H1 (cell line): Measurements from ENCODE around the gene CASD1.

ENCODE experiments used
- ATF2 ChIP-seq: IDR thresholded peaks from 2 replicates; pipeline ENCODE4 v1.6.1; 2012; ENCODE audit warnings: low read length, inconsistent platforms
- BACH1 ChIP-seq: IDR thresholded peaks from 2 replicates; pipeline ENCODE4 v1.6.1; 2012; ENCODE audit warnings: low read length, improper control_type of control experiment
- CTCF ChIP-seq, 3 experiments: IDR thresholded peaks; 1 replicate in 2 of 3; 2 replicates in 1 of 3; pipeline versions ENCODE4 v1.5.1 to v1.6.1; 2011; ENCODE audit warnings: low read length in 3 of 3, mild to moderate bottlenecking in 3 of 3, inconsistent platforms in 2 of 3, low read depth in 1 of 3, moderate library complexity in 1 of 3; ENCODE audit not compliant: insufficient read depth in 1 of 3; ENCODE audit errors: control extremely low read depth in 1 of 3
- EP300 ChIP-seq, 2 experiments: IDR thresholded peaks; 1 replicate in 1 of 2; 2 replicates in 1 of 2; pipeline ENCODE4 v1.6.1; 2011 to 2012; ENCODE audit warnings: low read depth in 2 of 2, low read length in 2 of 2, mild to moderate bottlenecking in 2 of 2, borderline replicate concordance in 1 of 2, inconsistent platforms in 1 of 2, moderate library complexity in 1 of 2
- EZH2 ChIP-seq: fragments of 200-600 bp; sonication (generic); IDR thresholded peaks from 2 replicates; pipeline ENCODE4 v1.7.1; 2012; ENCODE audit warnings: low read depth, mild to moderate bottlenecking, moderate library complexity, low read length, inconsistent platforms; ENCODE audit not compliant: severe bottlenecking
- HDAC2 ChIP-seq, 2 experiments: fragments of 300-600 bp in 1 of 2; sonication (generic) in 1 of 2; IDR thresholded peaks; 2 replicates each; pipeline ENCODE4 v1.6.1; 2011 to 2012; ENCODE audit warnings: low read depth in 2 of 2, low read length in 2 of 2, mild to moderate bottlenecking in 2 of 2, moderate library complexity in 2 of 2, borderline replicate concordance in 1 of 2, inconsistent platforms in 1 of 2
- JUND ChIP-seq: IDR thresholded peaks from 2 replicates; pipeline ENCODE4 v1.6.1; 2011; ENCODE audit warnings: mild to moderate bottlenecking, improper control_type of control experiment, low read length
- NRF1 ChIP-seq: IDR thresholded peaks from 2 replicates; pipeline ENCODE4 v1.6.1; 2011; ENCODE audit warnings: mild to moderate bottlenecking, low read depth, low read length, improper control_type of control experiment
- POLR2A ChIP-seq, 2 experiments: IDR thresholded peaks; 1 replicate in 1 of 2; 2 replicates in 1 of 2; pipeline ENCODE4 v1.6.1; 2011; ENCODE audit warnings: low read depth in 2 of 2, low read length in 2 of 2, mild to moderate bottlenecking in 2 of 2; ENCODE audit errors: control extremely low read depth in 1 of 2
- POU5F1 ChIP-seq: IDR thresholded peaks from 2 replicates; pipeline ENCODE4 v1.6.1; 2011; ENCODE audit warnings: low read depth, mild to moderate bottlenecking, low read length, moderate library complexity
- RAD21 ChIP-seq, 2 experiments: IDR thresholded peaks in 1 of 2; conservative IDR thresholded peaks in 1 of 2; 2 replicates each; pipeline ENCODE4 v1.6.1; 2011; ENCODE audit warnings: low read depth in 2 of 2, low read length in 2 of 2, improper control_type of control experiment in 1 of 2, inconsistent platforms in 1 of 2, mild to moderate bottlenecking in 1 of 2, moderate library complexity in 1 of 2
- SIRT6 ChIP-seq: IDR thresholded peaks from one replicate; pipeline ENCODE4 v1.7.1; 2012; ENCODE audit warnings: low read length, inconsistent platforms
- SIX5 ChIP-seq: IDR thresholded peaks from 2 replicates; pipeline ENCODE4 v1.6.1; 2011; ENCODE audit warnings: mild to moderate bottlenecking, low read depth, low read length
- TAF1 ChIP-seq: IDR thresholded peaks from 2 replicates; pipeline ENCODE4 v1.6.1; 2011; ENCODE audit warnings: mild to moderate bottlenecking, low read depth, low read length

- TF ChIP-seq SIX5 (no peak), NRF1 (no peak), POLR2A (IDR thresholded peaks at IDR 0.05; ENCODE audit: control extremely low read depth in 1 of 2, low read depth in 2 of 2, low read length in 2 of 2) (no peak), ATF2 (no peak), TAF1 (no peak), EP300 (IDR thresholded peaks at IDR 0.05; ENCODE audit: borderline replicate concordance in 1 of 2, low read depth in 2 of 2, low read length in 2 of 2) (no peak), EZH2 (no peak), RAD21 (IDR thresholded peaks at IDR 0.05 in 1 of 2, conservative IDR thresholded peaks at IDR 0.05 in 1 of 2; ENCODE audit: low read depth in 2 of 2, low read length in 2 of 2) (no peak), SIRT6 (no peak), BACH1 (no peak), HDAC2 (IDR thresholded peaks at IDR 0.05; ENCODE audit: borderline replicate concordance in 1 of 2, low read depth in 2 of 2, low read length in 2 of 2) (no peak), CTCF (IDR thresholded peaks at IDR 0.05; ENCODE audit: control extremely low read depth in 1 of 3, insufficient read depth in 1 of 3, low read depth in 1 of 3, low read length in 3 of 3) (no peak), JUND (no peak), POU5F1 (no peak)
These were observed 90.7 kb downstream of the CASD1 start for GRCh38 chr7:94600267-94600666.
